ENCODE measurements around the gene GALNT5.

The GALNT5 gene

DNA sequence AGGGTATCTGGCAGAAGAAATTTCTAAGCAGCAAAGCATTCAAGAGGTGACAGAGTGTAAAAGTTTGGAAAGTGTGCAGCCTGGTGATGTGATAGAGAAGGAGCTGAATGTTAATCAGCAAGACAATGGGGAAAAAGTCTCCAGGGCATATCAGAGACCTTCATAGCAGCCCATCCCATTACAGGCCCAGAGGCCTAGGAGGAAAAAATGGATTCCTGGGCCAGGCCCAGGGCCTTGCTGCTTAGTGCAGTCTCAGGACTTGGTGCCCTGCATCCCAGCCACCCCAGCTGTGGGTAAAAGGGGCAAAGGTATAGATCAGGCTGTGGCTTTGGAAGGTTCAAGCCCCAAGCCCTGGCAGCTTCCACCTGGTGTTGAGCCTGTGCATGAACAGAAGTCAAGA, 104.0 kb downstream of the GALNT5 start:
- H3K4me1 ChIP-seq (ENCODE audit: control insufficient read depth, low read length): peaks cover 20% of the 10 kb centered on the region
- no peak overlapping the region for H3K27ac ChIP-seq (ENCODE audit: low read depth, low read length)
- H3K4me2 ChIP-seq (ENCODE audit: low read length): no peak overlapping the region
- H3K27me3 ChIP-seq (ENCODE audit: control insufficient read depth, low read length): no peaks in the 10 kb centered on the region
- no peaks in the 10 kb centered on the region for H4K20me1 ChIP-seq (ENCODE audit: control insufficient read depth, insufficient read depth, low read depth, low read length)
- no peaks in the 10 kb centered on the region; the same call in 1 of the 2 replicates for H3K36me3 ChIP-seq (ENCODE audit: control insufficient read depth, low read length)
- no peak overlapping the region for H3K4me3 ChIP-seq (ENCODE audit: low read length)
- H3K79me2 ChIP-seq (ENCODE audit: control insufficient read depth, low read length): no peaks in the 10 kb centered on the region
- H3F3A ChIP-seq (ENCODE audit: control insufficient read depth, insufficient read depth): no peaks in the 10 kb centered on the region
- no peak for TF ChIP-seq EZH2phosphoT487 (IDR thresholded peaks at IDR 0.05; ENCODE audit: borderline replicate concordance, low read length)
- TF ChIP-seq, protein P1, sequence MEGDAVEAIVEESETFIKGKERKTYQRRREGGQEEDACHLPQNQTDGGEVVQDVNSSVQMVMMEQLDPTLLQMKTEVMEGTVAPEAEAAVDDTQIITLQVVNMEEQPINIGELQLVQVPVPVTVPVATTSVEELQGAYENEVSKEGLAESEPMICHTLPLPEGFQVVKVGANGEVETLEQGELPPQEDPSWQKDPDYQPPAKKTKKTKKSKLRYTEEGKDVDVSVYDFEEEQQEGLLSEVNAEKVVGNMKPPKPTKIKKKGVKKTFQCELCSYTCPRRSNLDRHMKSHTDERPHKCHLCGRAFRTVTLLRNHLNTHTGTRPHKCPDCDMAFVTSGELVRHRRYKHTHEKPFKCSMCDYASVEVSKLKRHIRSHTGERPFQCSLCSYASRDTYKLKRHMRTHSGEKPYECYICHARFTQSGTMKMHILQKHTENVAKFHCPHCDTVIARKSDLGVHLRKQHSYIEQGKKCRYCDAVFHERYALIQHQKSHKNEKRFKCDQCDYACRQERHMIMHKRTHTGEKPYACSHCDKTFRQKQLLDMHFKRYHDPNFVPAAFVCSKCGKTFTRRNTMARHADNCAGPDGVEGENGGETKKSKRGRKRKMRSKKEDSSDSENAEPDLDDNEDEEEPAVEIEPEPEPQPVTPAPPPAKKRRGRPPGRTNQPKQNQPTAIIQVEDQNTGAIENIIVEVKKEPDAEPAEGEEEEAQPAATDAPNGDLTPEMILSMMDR (IDR thresholded peaks at IDR 0.05; ENCODE audit: low read depth, low read length, poor library complexity, severe bottlenecking): no peak
- peaks cover 15% of the 10 kb centered on the region for H3K9me3 ChIP-seq (ENCODE audit: control insufficient read depth, insufficient read depth, low read length)
- no peaks in the 10 kb centered on the region; the same call in 1 of the 2 replicates for H3K9me2 ChIP-seq (replicated peaks; ENCODE audit: control insufficient read depth, low read length)

DNA sequence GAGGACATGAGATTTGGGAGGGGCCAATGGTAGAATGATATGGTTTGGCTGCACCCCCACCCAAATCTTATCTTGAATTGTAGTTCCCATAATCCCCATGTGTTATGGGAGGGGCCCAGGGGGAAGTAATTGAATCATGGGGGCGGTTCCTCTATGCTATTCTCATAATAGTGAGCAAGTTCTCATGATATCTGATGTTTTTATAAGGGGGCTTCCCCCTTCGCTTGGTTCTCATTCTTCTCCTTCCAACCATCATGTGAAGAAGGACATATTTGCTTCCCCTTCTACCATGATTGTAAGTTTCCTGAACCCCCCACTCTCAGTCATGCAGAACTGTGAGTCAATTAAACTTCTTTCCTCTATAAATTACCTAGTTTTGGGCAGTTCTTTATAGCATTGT, 105.1 kb downstream of the GALNT5 start:
- Histone ChIP-seq H3F3A (ENCODE audit: control insufficient read depth, insufficient read depth) (no peaks in the 10 kb centered on the region), H3K79me2 (ENCODE audit: control insufficient read depth, low read length) (no peaks in the 10 kb centered on the region), H3K4me1 (ENCODE audit: control insufficient read depth, low read length) (peaks cover 20% of the 10 kb centered on the region), H4K20me1 (ENCODE audit: control insufficient read depth, insufficient read depth, low read depth, low read length) (no peaks in the 10 kb centered on the region), H3K4me2 (ENCODE audit: low read length) (no peak overlapping the region), H3K27me3 (ENCODE audit: control insufficient read depth, low read length) (no peaks in the 10 kb centered on the region), H3K9me2 (replicated peaks; ENCODE audit: control insufficient read depth, low read length) (no peaks in the 10 kb centered on the region), H3K27ac (ENCODE audit: low read depth, low read length) (no peak overlapping the region), H3K4me3 (ENCODE audit: low read length) (no peak overlapping the region), H3K9me3 (ENCODE audit: control insufficient read depth, insufficient read depth, low read length) (peaks cover 15% of the 10 kb centered on the region), H3K36me3 (ENCODE audit: control insufficient read depth, low read length) (no peaks in the 10 kb centered on the region; the same call in 1 of the 2 replicates)
- no peak for TF ChIP-seq EZH2phosphoT487 (IDR thresholded peaks at IDR 0.05; ENCODE audit: borderline replicate concordance, low read length)
- TF ChIP-seq, protein P1 (IDR thresholded peaks at IDR 0.05; ENCODE audit: low read depth, low read length, poor library complexity, severe bottlenecking): no peak

DNA sequence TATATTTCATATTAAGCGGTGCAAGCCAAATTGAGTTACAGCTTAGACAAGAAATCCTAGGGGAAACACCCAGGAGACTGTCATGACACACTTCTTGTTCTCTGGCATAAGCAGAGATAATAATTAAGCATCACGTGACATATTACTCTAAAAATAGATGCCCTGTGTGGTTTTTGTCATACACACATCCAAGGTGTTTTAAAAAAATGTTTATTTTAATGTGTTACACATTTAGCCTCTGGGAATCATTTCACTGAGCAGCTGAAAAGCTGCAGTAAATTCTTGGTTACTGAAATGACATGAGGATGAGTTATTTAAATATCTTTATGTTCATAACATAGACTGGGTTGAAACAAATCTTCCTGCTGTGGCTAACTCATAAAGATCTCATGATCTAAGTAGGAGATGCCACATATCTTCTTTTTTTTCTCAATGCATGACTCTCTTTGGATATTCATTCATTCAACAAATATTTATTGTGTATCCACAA, 106.2 kb downstream of the GALNT5 start:
- peak overlapping the region; percentile 54 for H3K4me2 ChIP-seq (ENCODE audit: low read length)
- H3F3A ChIP-seq (ENCODE audit: control insufficient read depth, insufficient read depth): no peaks in the 10 kb centered on the region
- no peaks in the 10 kb centered on the region for H3K27me3 ChIP-seq (ENCODE audit: control insufficient read depth, low read length)
- H3K4me3 ChIP-seq (ENCODE audit: low read length): peak overlapping the region; percentile 29
- no peaks in the 10 kb centered on the region for H3K9me2 ChIP-seq (replicated peaks; ENCODE audit: control insufficient read depth, low read length)
- peaks cover 20% of the 10 kb centered on the region for H3K4me1 ChIP-seq (ENCODE audit: control insufficient read depth, low read length)
- peaks cover 15% of the 10 kb centered on the region for H3K9me3 ChIP-seq (ENCODE audit: control insufficient read depth, insufficient read depth, low read length)
- H3K36me3 ChIP-seq (ENCODE audit: control insufficient read depth, low read length): no peaks in the 10 kb centered on the region; the same call in 1 of the 2 replicates
- TF ChIP-seq EZH2phosphoT487 (IDR thresholded peaks at IDR 0.05; ENCODE audit: borderline replicate concordance, low read length): no peak
- TF ChIP-seq, protein P1 (IDR thresholded peaks at IDR 0.05; ENCODE audit: low read depth, low read length, poor library complexity, severe bottlenecking): no peak
- no peaks in the 10 kb centered on the region for H4K20me1 ChIP-seq (ENCODE audit: control insufficient read depth, insufficient read depth, low read depth, low read length)
- no peak overlapping the region for H3K27ac ChIP-seq (ENCODE audit: low read depth, low read length)
- H3K79me2 ChIP-seq (ENCODE audit: control insufficient read depth, low read length): no peaks in the 10 kb centered on the region
